Astrocyte (in vitro differentiated cells and primary cell): ENCODE measurements around the gene PSMD1. TPM values are rescaled to one million over a fixed set of nuclear protein-coding genes. Genes with fewer than 3 reads are reported as not detected.
A peak's percentile ranks its signal among the peaks of the same experiment; 100 is the strongest.

Source experiments
- DNase-seq: peaks from one replicate; pipeline ENCODE4 v3.0.0-alpha.2; 2010; ENCODE audit warnings: low read depth
- FAIRE-seq: peaks from 2 replicates; lab custom pipeline; 2011; peaks lifted over from hg19 to GRCh38; lab: Jason Lieb, UNC
- H2AFZ ChIP-seq: 2 replicates; pipeline ENCODE4 v1.6.0; 2012; ENCODE audit warnings: low read depth, low read length, inconsistent platforms
- H3K27ac ChIP-seq: 2 replicates; pipeline ENCODE4 v1.5.1; 2011; ENCODE audit warnings: low read depth, low read length, inconsistent platforms
- H3K27me3 ChIP-seq: 2 replicates; pipeline ENCODE4 v1.6.0; 2011; ENCODE audit warnings: low read length, inconsistent platforms; ENCODE audit not compliant: insufficient read depth
- H3K36me3 ChIP-seq: 2 replicates; pipeline ENCODE4 v1.5.1; 2011; ENCODE audit warnings: low read length, inconsistent platforms; ENCODE audit not compliant: insufficient read depth
- H3K4me1 ChIP-seq: 2 replicates; pipeline ENCODE4 v1.5.1; 2011; ENCODE audit warnings: low read length, inconsistent platforms; ENCODE audit not compliant: insufficient read depth
- H3K4me2 ChIP-seq: 2 replicates; pipeline ENCODE4 v1.6.0; 2012; ENCODE audit warnings: low read length, inconsistent platforms
- H3K4me3 ChIP-seq: 2 replicates; pipeline ENCODE4 v1.5.1; 2011; ENCODE audit warnings: low read depth, mild to moderate bottlenecking, low read length, inconsistent platforms; ENCODE audit not compliant: insufficient read depth
- H3K79me2 ChIP-seq: 2 replicates; pipeline ENCODE4 v1.6.0; 2012; ENCODE audit warnings: mild to moderate bottlenecking, low read length, inconsistent platforms; ENCODE audit not compliant: insufficient read depth
- H3K9ac ChIP-seq: 2 replicates; pipeline ENCODE4 v1.6.0; 2012; ENCODE audit warnings: mild to moderate bottlenecking, low read length, inconsistent platforms
- H3K9me3 ChIP-seq: 2 replicates; pipeline ENCODE4 v1.5.1; 2012; ENCODE audit warnings: low read depth, mild to moderate bottlenecking, low read length, inconsistent platforms; ENCODE audit not compliant: insufficient read depth
- H4K20me1 ChIP-seq: 2 replicates; pipeline ENCODE4 v1.6.0; 2012; ENCODE audit warnings: low read length, inconsistent platforms; ENCODE audit not compliant: insufficient read depth
- H3K27ac Mint-ChIP-seq: one replicate; pipeline ENCODE4 v1.8.0; 2021; ENCODE audit warnings: mild to moderate bottlenecking, mixed read lengths; ENCODE audit not compliant: unreplicated experiment
- H3K27me3 Mint-ChIP-seq: one replicate; pipeline ENCODE4 v1.8.0; 2021; ENCODE audit warnings: low read depth, mixed read lengths; ENCODE audit not compliant: unreplicated experiment
- H3K36me3 Mint-ChIP-seq: one replicate; pipeline ENCODE4 v1.8.0; 2021; ENCODE audit warnings: low read depth, mixed read lengths; ENCODE audit not compliant: unreplicated experiment
- H3K4me1 Mint-ChIP-seq: one replicate; pipeline ENCODE4 v1.8.0; 2021; ENCODE audit warnings: low read depth, mixed read lengths; ENCODE audit not compliant: unreplicated experiment
- H3K4me3 Mint-ChIP-seq: one replicate; pipeline ENCODE4 v1.8.0; 2021; ENCODE audit warnings: mild to moderate bottlenecking, moderate library complexity, mixed read lengths; ENCODE audit not compliant: unreplicated experiment
- H3K9me3 Mint-ChIP-seq: one replicate; pipeline ENCODE4 v1.8.0; 2021; ENCODE audit warnings: mild to moderate bottlenecking, mixed read lengths; ENCODE audit not compliant: unreplicated experiment
- EZH2 ChIP-seq: IDR thresholded peaks from 2 replicates; pipeline ENCODE4 v1.6.1; 2012; ENCODE audit warnings: mild to moderate bottlenecking, low read length, inconsistent platforms; ENCODE audit not compliant: insufficient read depth
- total RNA-seq: library from RNA; stranded (reverse); gene quantifications from 2 replicates; pipeline ENCODE4 v1.2.1, GENCODE V29; 2021
- TF ChIP-seq, protein P1 (sequence below): IDR thresholded peaks from 2 replicates; pipeline ENCODE4 v1.5.1; 2011; ENCODE audit warnings: low read depth, mild to moderate bottlenecking, inconsistent platforms, low read length, moderate library complexity; ENCODE audit not compliant: insufficient read depth

PSMD1 gene
- total RNA-seq, 1 donor from 2014 or later = 151 TPM

DNA sequence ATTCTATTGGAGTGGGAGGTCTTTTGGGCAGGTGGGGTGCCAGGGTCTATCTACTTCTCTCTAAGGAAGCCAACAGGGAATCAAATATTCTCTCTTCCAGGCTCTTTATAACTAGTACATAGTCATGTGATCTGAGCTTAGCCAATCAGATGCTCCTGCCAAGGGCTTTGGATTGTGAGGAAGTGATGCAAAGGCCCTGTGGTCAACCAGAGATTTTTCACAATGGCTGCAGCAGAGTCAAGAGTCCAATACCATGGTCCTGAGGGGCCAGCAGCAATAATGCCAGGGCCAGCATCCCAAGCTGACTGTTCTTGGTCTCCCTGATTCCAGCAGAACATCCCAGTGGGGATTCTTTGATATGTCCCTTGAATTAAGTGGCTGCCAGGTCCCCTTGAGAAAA lies 27.8 kb upstream of the PSMD1 start:
- H3K27ac Mint-ChIP-seq = no peak overlapping the region
- Histone ChIP-seq H3K4me2 (no peak overlapping the region), H3K4me3 (no peak overlapping the region), H3K79me2 (no peaks in the 10 kb centered on the region), H3K4me1 (no peaks in the 10 kb centered on the region), H2AFZ (no peak overlapping the region), H3K9me3 (no peaks in the 10 kb centered on the region), H3K36me3 (no peaks in the 10 kb centered on the region), H3K27me3 (peaks cover 23% of the 10 kb centered on the region), H4K20me1 (no peaks in the 10 kb centered on the region), H3K9ac (no peak overlapping the region), H3K27ac (no peak overlapping the region)
- no peaks in the 10 kb centered on the region for H3K36me3 Mint-ChIP-seq
- FAIRE-seq (no peak), DNase-seq (no peak)
- no peak overlapping the region for H3K4me3 Mint-ChIP-seq
- peaks cover 2% of the 10 kb centered on the region for H3K9me3 Mint-ChIP-seq
- TF ChIP-seq, protein P1, sequence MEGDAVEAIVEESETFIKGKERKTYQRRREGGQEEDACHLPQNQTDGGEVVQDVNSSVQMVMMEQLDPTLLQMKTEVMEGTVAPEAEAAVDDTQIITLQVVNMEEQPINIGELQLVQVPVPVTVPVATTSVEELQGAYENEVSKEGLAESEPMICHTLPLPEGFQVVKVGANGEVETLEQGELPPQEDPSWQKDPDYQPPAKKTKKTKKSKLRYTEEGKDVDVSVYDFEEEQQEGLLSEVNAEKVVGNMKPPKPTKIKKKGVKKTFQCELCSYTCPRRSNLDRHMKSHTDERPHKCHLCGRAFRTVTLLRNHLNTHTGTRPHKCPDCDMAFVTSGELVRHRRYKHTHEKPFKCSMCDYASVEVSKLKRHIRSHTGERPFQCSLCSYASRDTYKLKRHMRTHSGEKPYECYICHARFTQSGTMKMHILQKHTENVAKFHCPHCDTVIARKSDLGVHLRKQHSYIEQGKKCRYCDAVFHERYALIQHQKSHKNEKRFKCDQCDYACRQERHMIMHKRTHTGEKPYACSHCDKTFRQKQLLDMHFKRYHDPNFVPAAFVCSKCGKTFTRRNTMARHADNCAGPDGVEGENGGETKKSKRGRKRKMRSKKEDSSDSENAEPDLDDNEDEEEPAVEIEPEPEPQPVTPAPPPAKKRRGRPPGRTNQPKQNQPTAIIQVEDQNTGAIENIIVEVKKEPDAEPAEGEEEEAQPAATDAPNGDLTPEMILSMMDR = no peak
- no peaks in the 10 kb centered on the region for H3K4me1 Mint-ChIP-seq
- peaks cover 33% of the 10 kb centered on the region for H3K27me3 Mint-ChIP-seq

DNA sequence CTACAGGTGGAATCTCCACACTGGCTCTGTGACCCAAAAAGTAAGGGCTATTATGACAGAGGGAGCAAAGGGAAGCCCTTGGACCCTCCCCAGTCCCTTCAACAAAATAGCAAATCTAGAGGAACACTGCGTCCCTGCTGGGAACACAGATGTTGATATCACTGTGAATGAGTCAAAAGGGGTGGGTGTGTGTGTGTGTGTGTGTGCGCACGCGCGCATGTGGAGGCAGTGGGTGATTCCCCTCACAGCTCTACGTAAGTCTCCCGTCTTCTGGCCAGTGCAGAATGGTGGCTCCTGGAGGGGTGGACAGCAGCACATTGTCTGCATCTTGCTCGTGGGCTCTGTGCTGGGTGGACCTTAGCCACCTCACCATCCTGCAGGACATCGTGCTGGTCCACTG lies 27.1 kb upstream of the PSMD1 start:
- H3K4me2 ChIP-seq = no peak overlapping the region
- H3K27me3 Mint-ChIP-seq = peaks cover 39% of the 10 kb centered on the region
- no peaks in the 10 kb centered on the region for H3K36me3 Mint-ChIP-seq
- H3K4me1 ChIP-seq = no peaks in the 10 kb centered on the region
- H3K9ac ChIP-seq = no peak overlapping the region
- DNase-seq (no peak), FAIRE-seq (no peak)
- H3K79me2 ChIP-seq = no peaks in the 10 kb centered on the region
- H3K27ac Mint-ChIP-seq = no peak overlapping the region
- no peak overlapping the region for H3K4me3 Mint-ChIP-seq
- H2AFZ ChIP-seq = no peak overlapping the region
- H4K20me1 ChIP-seq = no peaks in the 10 kb centered on the region
- H3K27me3 ChIP-seq = peaks cover 29% of the 10 kb centered on the region
- H3K9me3 Mint-ChIP-seq = peaks cover 2% of the 10 kb centered on the region
- no peaks in the 10 kb centered on the region for H3K36me3 ChIP-seq
- peaks cover 2% of the 10 kb centered on the region for H3K4me1 Mint-ChIP-seq
- no peak overlapping the region for H3K4me3 ChIP-seq
- no peaks in the 10 kb centered on the region for H3K9me3 ChIP-seq
- H3K27ac ChIP-seq = no peak overlapping the region
- TF ChIP-seq EZH2 = no peak
- TF ChIP-seq, protein P1 = no peak

DNA sequence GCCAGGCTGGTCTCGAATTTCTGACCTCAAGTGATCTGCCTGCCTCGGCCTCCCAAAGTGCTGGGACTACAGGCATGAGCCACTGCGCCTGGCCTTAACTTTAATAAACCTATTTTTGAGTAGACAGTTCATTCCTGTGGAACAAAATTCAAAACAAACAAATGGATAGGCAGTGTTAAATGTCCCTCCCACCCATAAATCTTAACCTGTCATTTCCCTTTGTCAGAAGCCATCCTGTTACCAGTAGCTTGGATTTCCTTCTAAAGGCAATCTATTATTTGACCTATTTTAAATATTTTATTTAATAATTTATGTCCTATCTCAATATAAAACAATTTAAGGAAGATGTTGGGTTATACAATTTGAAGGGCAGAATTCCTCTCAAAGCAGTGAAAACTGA lies 25.9 kb upstream of the PSMD1 start:
- Mint-ChIP-seq H3K36me3 (no peaks in the 10 kb centered on the region), H3K27me3 (peaks cover 46% of the 10 kb centered on the region), H3K9me3 (peaks cover 2% of the 10 kb centered on the region), H3K27ac (peak overlapping the region; percentile 12), H3K4me3 (no peak overlapping the region), H3K4me1 (peaks cover 2% of the 10 kb centered on the region)
- H3K79me2 ChIP-seq = no peaks in the 10 kb centered on the region
- no peak overlapping the region for H3K4me2 ChIP-seq
- peaks cover 36% of the 10 kb centered on the region for H3K27me3 ChIP-seq
- FAIRE-seq (no peak), DNase-seq (no peak)
- H3K4me3 ChIP-seq = no peak overlapping the region
- no peaks in the 10 kb centered on the region for H4K20me1 ChIP-seq
- H3K9ac ChIP-seq = no peak overlapping the region
- H2AFZ ChIP-seq = no peak overlapping the region
- H3K4me1 ChIP-seq = no peaks in the 10 kb centered on the region
- TF ChIP-seq EZH2 = no peak
- TF ChIP-seq, protein P1 = no peak
- no peaks in the 10 kb centered on the region for H3K9me3 ChIP-seq
- no peak overlapping the region for H3K27ac ChIP-seq
- no peaks in the 10 kb centered on the region for H3K36me3 ChIP-seq
